GM18499 (cell line): Measurements from ENCODE around the gene APCDD1L.

ENCODE experiments used
- ATAC-seq: cut with Tn5 transposase; IDR thresholded peaks from one replicate; pipeline ENCODE4 v1.9.1; 2021; ENCODE audit warnings: moderate number of reproducible peaks; ENCODE audit not compliant: insufficient read depth, unreplicated experiment

APCDD1L gene

GRCh38 chr20:58494923-58495622 is 20.1 kb downstream of the APCDD1L start:
- ATAC-seq, result no peak

GRCh38 chr20:58492795-58493524 is 22.2 kb downstream of the APCDD1L start:
- ATAC-seq, result no peak

- no peak for ATAC-seq
These were observed 23.0 kb downstream of the APCDD1L start for GRCh38 chr20:58492074-58492718.

GRCh38 chr20:58486207-58486606 is 29.0 kb downstream of the APCDD1L start:
- no peak for ATAC-seq

GRCh38 chr20:58485393-58485792 is 29.8 kb downstream of the APCDD1L start:
- ATAC-seq, result no peak

- ATAC-seq, result no peak
These were observed 31.7 kb downstream of the APCDD1L start for GRCh38 chr20:58483470-58483869.

GRCh38 chr20:58483051-58483450 is 32.1 kb downstream of the APCDD1L start:
- no peak for ATAC-seq

GRCh38 chr20:58482416-58482815 is 32.8 kb downstream of the APCDD1L start:
- ATAC-seq, result no peak

GRCh38 chr20:58481481-58482021 is 33.6 kb downstream of the APCDD1L start:
- no peak for ATAC-seq

- no peak for ATAC-seq
These were observed 34.5 kb downstream of the APCDD1L start for GRCh38 chr20:58480551-58481336.

- ATAC-seq, result no peak
These were observed 35.3 kb downstream of the APCDD1L start for GRCh38 chr20:58479726-58480440.

- no peak for ATAC-seq
These were observed 36.9 kb downstream of the APCDD1L start for GRCh38 chr20:58478141-58478805.

GRCh38 chr20:58475466-58475865 is 39.7 kb downstream of the APCDD1L start:
- ATAC-seq, result no peak

- ATAC-seq, result no peak
These were observed 41.5 kb downstream of the APCDD1L start for GRCh38 chr20:58473453-58474425.

GRCh38 chr20:58472273-58473018 is 42.8 kb downstream of the APCDD1L start:
- ATAC-seq, result no peak

- ATAC-seq, result no peak
These were observed 43.7 kb downstream of the APCDD1L start for GRCh38 chr20:58471193-58472164.
